Measurements from ENCODE around the gene CD58. TPM values are rescaled to one million over a fixed set of nuclear protein-coding genes. Genes with fewer than 3 reads are reported as not detected.

Gene CD58
- total RNA-seq, 2 experiments from 2014 or later: 3.9 to 4.2 TPM

- Mint-ChIP-seq H3K27ac (no peak overlapping the region), H3K27me3 (ENCODE audit: low read depth) (no peaks in the 10 kb centered on the region), H3K36me3 (ENCODE audit: low read depth) (no peaks in the 10 kb centered on the region), H3K9me3 (no peaks in the 10 kb centered on the region), H3K4me1 (ENCODE audit: low read depth) (peaks cover 17% of the 10 kb centered on the region), H3K4me3 (no peak overlapping the region)
- intact Hi-C loops (cut with micrococcal nuclease): loop anchor here (1.0 to 5.0 kb wide), 5 partner anchors 14 to 692 kb away; no protein-coding TSS in a partner anchor
- CTCF ChIA-PET: interaction anchor here (0.6 to 9.9 kb wide), 27 partner anchors 9 to 598 kb away, joined by 3 to 162 read pairs (median 4); no protein-coding TSS in a partner anchor
- peak; percentile 70 for DNase-seq
Observed at GRCh38 chr1:116498789-116499628, 71.8 kb downstream of the CD58 start.

GRCh38 chr1:116497656-116498055, 73.2 kb downstream of the CD58 start:
- Mint-ChIP-seq H3K27ac (no peak overlapping the region), H3K4me1 (ENCODE audit: low read depth) (peaks cover 4% of the 10 kb centered on the region), H3K27me3 (ENCODE audit: low read depth) (no peaks in the 10 kb centered on the region), H3K36me3 (ENCODE audit: low read depth) (no peaks in the 10 kb centered on the region), H3K4me3 (no peak overlapping the region), H3K9me3 (no peaks in the 10 kb centered on the region)
- no peak for DNase-seq
- intact Hi-C loops (cut with micrococcal nuclease): loop anchor here (2.0 to 5.0 kb wide), 3 partner anchors 13 to 690 kb away; no protein-coding TSS in a partner anchor
- CTCF ChIA-PET: interaction anchor here (0.6 to 9.9 kb wide), 7 partner anchors 12 to 357 kb away, joined by 3 to 162 read pairs (median 3); no protein-coding TSS in a partner anchor

- Mint-ChIP-seq H3K27me3 (ENCODE audit: low read depth) (no peaks in the 10 kb centered on the region), H3K36me3 (ENCODE audit: low read depth) (no peaks in the 10 kb centered on the region), H3K9me3 (no peaks in the 10 kb centered on the region), H3K4me3 (no peak overlapping the region), H3K4me1 (ENCODE audit: low read depth) (peaks cover 3% of the 10 kb centered on the region), H3K27ac (no peak overlapping the region)
- CTCF ChIA-PET: interaction anchor here (0.6 to 9.9 kb wide), 4 partner anchors 11 to 356 kb away, joined by 3 to 162 read pairs (median 41); no protein-coding TSS in a partner anchor
- intact Hi-C loops (cut with micrococcal nuclease): loop anchor here (5.0 kb wide), 2 partner anchors 475 to 690 kb away; no protein-coding TSS in a partner anchor
- DNase-seq: no peak
Observed at GRCh38 chr1:116496898-116497297, 73.9 kb downstream of the CD58 start.

GRCh38 chr1:116496380-116496779, 74.4 kb downstream of the CD58 start:
- Mint-ChIP-seq H3K36me3 (ENCODE audit: low read depth) (no peaks in the 10 kb centered on the region), H3K4me1 (ENCODE audit: low read depth) (peaks cover 3% of the 10 kb centered on the region), H3K27ac (no peak overlapping the region), H3K27me3 (ENCODE audit: low read depth) (no peaks in the 10 kb centered on the region), H3K9me3 (no peaks in the 10 kb centered on the region), H3K4me3 (no peak overlapping the region)
- no peak for DNase-seq
- intact Hi-C loops (cut with micrococcal nuclease): loop anchor here (5.0 kb wide), 2 partner anchors 474 to 689 kb away; no protein-coding TSS in a partner anchor
- CTCF ChIA-PET: interaction anchor here (5.8 to 9.9 kb wide), 2 partner anchors 10 to 356 kb away, joined by 79 to 162 read pairs; no protein-coding TSS in a partner anchor

GRCh38 chr1:116495535-116495934, 75.3 kb downstream of the CD58 start:
- Mint-ChIP-seq H3K36me3 (ENCODE audit: low read depth) (no peaks in the 10 kb centered on the region), H3K9me3 (no peaks in the 10 kb centered on the region), H3K27me3 (ENCODE audit: low read depth) (no peaks in the 10 kb centered on the region), H3K27ac (no peak overlapping the region), H3K4me1 (ENCODE audit: low read depth) (peaks cover 3% of the 10 kb centered on the region), H3K4me3 (no peak overlapping the region)
- no peak for DNase-seq
- CTCF ChIA-PET: interaction anchor here (0.8 to 9.9 kb wide), 2 partner anchors 9 to 356 kb away, joined by 3 to 162 read pairs; no protein-coding TSS in a partner anchor
- intact Hi-C loops (cut with micrococcal nuclease): loop anchor here (5.0 kb wide), 2 partner anchors 473 to 688 kb away; no protein-coding TSS in a partner anchor

- no peak overlapping the region for H3K27ac Mint-ChIP-seq
- intact Hi-C loops (cut with micrococcal nuclease): loop anchor here (5.0 kb wide), 2 partner anchors 472 to 687 kb away; no protein-coding TSS in a partner anchor
- CTCF ChIA-PET: interaction anchor here (0.7 to 2.6 kb wide), 3 partner anchors 10 to 355 kb away, joined by 3 to 25 read pairs (median 4); no protein-coding TSS in a partner anchor
- H3K27me3 Mint-ChIP-seq (ENCODE audit: low read depth): no peaks in the 10 kb centered on the region
- no peak for DNase-seq
- H3K36me3 Mint-ChIP-seq (ENCODE audit: low read depth): no peaks in the 10 kb centered on the region
- no peaks in the 10 kb centered on the region for H3K9me3 Mint-ChIP-seq
- peaks cover 3% of the 10 kb centered on the region for H3K4me1 Mint-ChIP-seq (ENCODE audit: low read depth)
- H3K4me3 Mint-ChIP-seq: no peak overlapping the region
Observed at GRCh38 chr1:116494745-116495144, 76.1 kb downstream of the CD58 start.

- no peaks in the 10 kb centered on the region for H3K27me3 Mint-ChIP-seq (ENCODE audit: low read depth)
- CTCF ChIA-PET: interaction anchor here (0.7 to 2.6 kb wide), 3 partner anchors 9 to 93 kb away, joined by 3 to 25 read pairs (median 4); no protein-coding TSS in a partner anchor
- H3K9me3 Mint-ChIP-seq: no peaks in the 10 kb centered on the region
- H3K4me3 Mint-ChIP-seq: no peak overlapping the region
- no peak overlapping the region for H3K27ac Mint-ChIP-seq
- no peaks in the 10 kb centered on the region for H3K36me3 Mint-ChIP-seq (ENCODE audit: low read depth)
- DNase-seq: no peak
- intact Hi-C loops (cut with micrococcal nuclease): no loop called here
- peaks cover 3% of the 10 kb centered on the region for H3K4me1 Mint-ChIP-seq (ENCODE audit: low read depth)
Observed at GRCh38 chr1:116494353-116494692, 76.5 kb downstream of the CD58 start.

GRCh38 chr1:116493484-116494352, 77.1 kb downstream of the CD58 start:
- no peaks in the 10 kb centered on the region for H3K9me3 Mint-ChIP-seq
- H3K27ac Mint-ChIP-seq: no peak overlapping the region
- no peak for DNase-seq
- no peaks in the 10 kb centered on the region for H3K27me3 Mint-ChIP-seq (ENCODE audit: low read depth)
- H3K4me3 Mint-ChIP-seq: no peak overlapping the region
- H3K36me3 Mint-ChIP-seq (ENCODE audit: low read depth): no peaks in the 10 kb centered on the region
- H3K4me1 Mint-ChIP-seq (ENCODE audit: low read depth): no peaks in the 10 kb centered on the region
- intact Hi-C loops (cut with micrococcal nuclease): no loop called here
- CTCF ChIA-PET: interaction anchor here (0.6 to 2.6 kb wide), 3 partner anchors 9 to 123 kb away, joined by 3 to 25 read pairs (median 3); no protein-coding TSS in a partner anchor

GRCh38 chr1:116493036-116493435, 77.8 kb downstream of the CD58 start:
- DNase-seq: no peak
- H3K27me3 Mint-ChIP-seq (ENCODE audit: low read depth): no peaks in the 10 kb centered on the region
- intact Hi-C loops (cut with micrococcal nuclease): no loop called here

GRCh38 chr1:116492358-116492811, 78.4 kb downstream of the CD58 start:
- CTCF ChIA-PET: interaction anchor here (1.5 to 13.1 kb wide), 2 partner anchors 10 to 348 kb away, joined by 3 to 396 read pairs; no protein-coding TSS in a partner anchor
- no peak overlapping the region for H3K27ac Mint-ChIP-seq
- H3K4me3 Mint-ChIP-seq: no peak overlapping the region
- no peaks in the 10 kb centered on the region for H3K27me3 Mint-ChIP-seq (ENCODE audit: low read depth)
- DNase-seq: no peak
- intact Hi-C loops (cut with micrococcal nuclease): no loop called here
- H3K9me3 Mint-ChIP-seq: no peaks in the 10 kb centered on the region
- H3K36me3 Mint-ChIP-seq (ENCODE audit: low read depth): no peaks in the 10 kb centered on the region
- no peaks in the 10 kb centered on the region for H3K4me1 Mint-ChIP-seq (ENCODE audit: low read depth)

More at GRCh38 chr1:116493036-116493435, 77.8 kb downstream of the CD58 start:
- no peaks in the 10 kb centered on the region for H3K36me3 Mint-ChIP-seq (ENCODE audit: low read depth)
- no peaks in the 10 kb centered on the region for H3K4me1 Mint-ChIP-seq (ENCODE audit: low read depth)
- no peaks in the 10 kb centered on the region for H3K9me3 Mint-ChIP-seq
- no peak overlapping the region for H3K4me3 Mint-ChIP-seq
- CTCF ChIA-PET: interaction anchor here (0.6 to 13.1 kb wide), 4 partner anchors 8 to 348 kb away, joined by 3 to 396 read pairs (median 14); no protein-coding TSS in a partner anchor
- H3K27ac Mint-ChIP-seq: no peak overlapping the region

GRCh38 chr1:116491700-116492357, 79.0 kb downstream of the CD58 start:
- Mint-ChIP-seq H3K27ac (no peak overlapping the region), H3K4me3 (no peak overlapping the region), H3K36me3 (ENCODE audit: low read depth) (no peaks in the 10 kb centered on the region), H3K9me3 (no peaks in the 10 kb centered on the region), H3K4me1 (ENCODE audit: low read depth) (no peaks in the 10 kb centered on the region), H3K27me3 (ENCODE audit: low read depth) (no peaks in the 10 kb centered on the region)
- intact Hi-C loops (cut with micrococcal nuclease): loop anchor here (1.0 kb wide), 1 partner anchor 12 kb away; no protein-coding TSS in a partner anchor
- CTCF ChIA-PET: interaction anchor here (1.5 to 13.1 kb wide), 2 partner anchors 10 to 347 kb away, joined by 3 to 396 read pairs; no protein-coding TSS in a partner anchor
- DNase-seq: no peak
